Endothelial cell of umbilical vein (primary cell): ENCODE measurements around the gene PTPRF. TPM values are rescaled to one million over a fixed set of nuclear protein-coding genes. Genes with fewer than 3 reads are reported as not detected.

Experiments used
- BruUV-seq: library from RNA; stranded (reverse); fragments of 400-500 nt; replicated peaks from 2 replicates; lab custom pipeline; 2021; lab: Mats Ljungman, UMichigan
- CTCF ChIA-PET: fragments of 300-600, 350-600 bp; sonication (Branson Sonifier 250); formaldehyde crosslinking; loops from one replicate; lab custom pipeline; 2021; ENCODE audit warnings: antibody characterized with exemption, inconsistent platforms; lab: Charles Lee
- POLR2A ChIA-PET: fragments of 300-600, 350-600 bp; sonication (Branson Sonifier 250); formaldehyde crosslinking; loops from one replicate; lab custom pipeline; 2021; ENCODE audit warnings: antibody characterized with exemption, inconsistent platforms; lab: Charles Lee
- DNase-seq: peaks from one replicate; pipeline ENCODE4 v3.0.0-alpha.2; 2011; ENCODE audit warnings: low read depth, low spot score
- FAIRE-seq: peaks from 2 replicates; lab custom pipeline; 2011; peaks lifted over from hg19 to GRCh38; lab: Jason Lieb, UNC
- H2AFZ ChIP-seq: 2 replicates; pipeline ENCODE4 v1.6.0; 2012; ENCODE audit warnings: low read depth, low read length, control low read depth, inconsistent platforms
- H3K27ac ChIP-seq: 2 replicates; pipeline ENCODE4 v1.5.1; 2011; ENCODE audit warnings: low read depth, mild to moderate bottlenecking, control low read depth, low read length, moderate library complexity; ENCODE audit not compliant: insufficient read depth
- H3K27me3 ChIP-seq, 2 experiments: 2 replicates each; pipeline versions ENCODE4 v1.6.0 to v1.6.1; 2011; ENCODE audit warnings: low read length in 2 of 2, mixed read lengths in 1 of 2; ENCODE audit not compliant: control insufficient read depth in 2 of 2, insufficient read depth in 2 of 2
- H3K36me3 ChIP-seq, 2 experiments: 2 replicates in 1 of 2; 3 replicates in 1 of 2; pipeline ENCODE4 v1.5.1; 2011; ENCODE audit warnings: low read length in 2 of 2, mild to moderate bottlenecking in 1 of 2, moderate library complexity in 1 of 2; ENCODE audit not compliant: control insufficient read depth in 2 of 2, insufficient read depth in 2 of 2; ENCODE audit errors: extremely low read depth in 1 of 2
- H3K4me1 ChIP-seq: 3 replicates; pipeline ENCODE4 v1.5.1; 2011; ENCODE audit warnings: mild to moderate bottlenecking, low read length; ENCODE audit not compliant: control insufficient read depth, insufficient read depth; ENCODE audit errors: extremely low read depth
- H3K4me2 ChIP-seq: 2 replicates; pipeline ENCODE4 v1.6.1; 2011; ENCODE audit warnings: low read length, control low read depth, mixed read lengths; ENCODE audit not compliant: insufficient read depth
- H3K4me3 ChIP-seq, 3 experiments: fragments of 200-600 bp in 1 of 3; sonication (generic), shearing (Covaris generic) in 1 of 3; replicated peaks in 1 of 3; 2 replicates each; pipeline ENCODE4 v1.5.1; 2011 to 2016; ENCODE audit warnings: control low read depth in 3 of 3, low read length in 3 of 3, mild to moderate bottlenecking in 2 of 3, inconsistent platforms in 1 of 3, low read depth in 1 of 3, moderate library complexity in 1 of 3; ENCODE audit not compliant: insufficient read depth in 1 of 3
- H3K79me2 ChIP-seq: 2 replicates; pipeline ENCODE4 v1.6.0; 2012; ENCODE audit warnings: low read length, inconsistent platforms; ENCODE audit not compliant: control insufficient read depth, insufficient read depth
- H3K9ac ChIP-seq: replicated peaks from 2 replicates; pipeline ENCODE3; 2011; ENCODE audit warnings: low read length, control low read depth; ENCODE audit not compliant: insufficient read depth; ENCODE audit errors: extremely low read depth
- H3K9me1 ChIP-seq: replicated peaks from 3 replicates; pipeline ENCODE4 v1.6.0; 2011; ENCODE audit warnings: mild to moderate bottlenecking, low read length; ENCODE audit not compliant: control insufficient read depth, insufficient read depth; ENCODE audit errors: extremely low read depth
- H3K9me3 ChIP-seq: replicated peaks from 2 replicates; pipeline ENCODE4 v1.5.1; 2012; ENCODE audit warnings: low read length, inconsistent platforms; ENCODE audit not compliant: control insufficient read depth, insufficient read depth
- H4K20me1 ChIP-seq: replicated peaks from 2 replicates; pipeline ENCODE3; 2011; ENCODE audit warnings: mild to moderate bottlenecking, low read length; ENCODE audit not compliant: control insufficient read depth, insufficient read depth; ENCODE audit errors: extremely low read depth
- EZH2 ChIP-seq: IDR thresholded peaks from 2 replicates; pipeline ENCODE4 v1.6.1; 2012; ENCODE audit warnings: borderline replicate concordance, low read depth, mild to moderate bottlenecking, moderate library complexity, low read length, inconsistent platforms; ENCODE audit not compliant: severe bottlenecking
- FOS ChIP-seq: IDR thresholded peaks from 2 replicates; pipeline ENCODE4 v1.6.1; 2011; ENCODE audit warnings: mild to moderate bottlenecking, low read length, moderate library complexity, borderline replicate concordance; ENCODE audit not compliant: insufficient read depth
- GATA2 ChIP-seq: IDR thresholded peaks from 2 replicates; pipeline ENCODE4 v1.7.0; 2011; ENCODE audit warnings: low read depth, mild to moderate bottlenecking, moderate library complexity, mixed read lengths, low read length; ENCODE audit not compliant: insufficient read length, insufficient read depth
- JUN ChIP-seq: IDR thresholded peaks from 2 replicates; pipeline ENCODE4 v1.6.1; 2011; ENCODE audit warnings: borderline replicate concordance, low read depth; ENCODE audit not compliant: insufficient read length, insufficient read depth
- MYC ChIP-seq: IDR thresholded peaks from one replicate; pipeline ENCODE4 v1.6.1; 2011; ENCODE audit warnings: mild to moderate bottlenecking, low read depth, low read length
- POLR2A ChIP-seq: IDR thresholded peaks from 2 replicates; pipeline ENCODE4 v1.6.1; 2012; ENCODE audit warnings: low read depth, mild to moderate bottlenecking, control low read depth, low read length
- POLR2AphosphoS5 ChIP-seq: IDR thresholded peaks from 2 replicates; pipeline ENCODE4 v1.6.1; 2012; ENCODE audit warnings: low read depth, mild to moderate bottlenecking, control low read depth, low read length, moderate library complexity; ENCODE audit not compliant: insufficient read depth
- dilution Hi-C: fragments of 300-500 bp; cut with MboI; formaldehyde crosslinking; loops from one replicate; pipeline ENCODE4 v1.15.0; 2019; ENCODE audit warnings: low sequenced_read_pairs; ENCODE audit not compliant: extremely low pct_ligation_motif_present
- intact Hi-C: fragments of 100-400 bp; cut with micrococcal nuclease; formaldehyde crosslinking; loops from one replicate; pipeline ENCODE4 v1.10.0; 2022
- polyA plus RNA-seq, 4 experiments: library from polyadenylated mRNA; depleted of rRNA in 3 of 4; stranded (reverse) in 3 of 4; unstranded in 1 of 4; fragments of >200 nt; gene quantifications; 2 replicates each; pipeline versions ENCODE4 v1.2.1 to v1.2.3, GENCODE V29; 2011 to 2012; ENCODE audit warnings: missing spikeins in 1 of 4
- total RNA-seq: library from RNA; stranded (reverse); gene quantifications from 2 replicates; pipeline ENCODE4 v1.2.3, GENCODE V29; 2021
- TF ChIP-seq, protein P1 (sequence below), 2 donors: IDR thresholded peaks; 1 replicate in 1 of 2; 2 replicates in 1 of 2; pipeline ENCODE4 v1.5.1; 2011; ENCODE audit warnings: low read length in 2 of 2, mild to moderate bottlenecking in 2 of 2, moderate library complexity in 2 of 2, control low read depth in 1 of 2, inconsistent platforms in 1 of 2, low read depth in 1 of 2; ENCODE audit not compliant: insufficient read depth in 1 of 2; ENCODE audit errors: extremely low read depth in 1 of 2
- TF ChIP-seq, protein P2 (sequence below): IDR thresholded peaks from 2 replicates; pipeline ENCODE4 v1.6.1; 2011; ENCODE audit not compliant: insufficient read depth, insufficient read length

Gene PTPRF
- total and polyA plus RNA-seq, 2 donors (not counting 3 experiments of a cell fraction or from before 2014, with no cell fraction given): 217 to 338 TPM

DNA sequence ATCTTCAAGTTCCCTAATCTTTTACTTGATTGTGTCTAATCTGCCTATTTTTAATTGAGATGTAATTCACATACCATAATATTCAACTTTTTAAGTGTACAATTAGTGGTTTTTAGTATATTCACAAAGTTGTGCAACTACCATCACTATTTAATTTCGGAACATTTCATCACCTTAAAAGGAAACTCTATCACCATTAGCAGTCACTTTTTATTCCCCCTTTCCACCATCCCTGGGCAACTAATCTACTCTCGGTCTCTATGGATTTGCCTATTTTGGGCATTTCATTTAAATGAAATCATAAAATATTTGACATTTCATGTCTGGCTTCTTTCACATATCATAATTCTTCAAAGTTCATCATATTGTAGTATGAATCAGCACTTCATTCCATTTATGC lies 46.3 kb upstream of the PTPRF start:
- Histone ChIP-seq H3K4me1 (no peaks in the 10 kb centered on the region), H3K79me2 (no peaks in the 10 kb centered on the region), H3K4me3 (no peak overlapping the region), H3K9ac (no peak overlapping the region), H3K9me3 (peaks cover 2% of the 10 kb centered on the region), H3K9me1 (no peaks in the 10 kb centered on the region), H3K27me3 (no peaks in the 10 kb centered on the region), H3K4me2 (no peak overlapping the region), H2AFZ (no peak overlapping the region), H3K36me3 (no peaks in the 10 kb centered on the region), H3K27ac (no peak overlapping the region), H4K20me1 (no peaks in the 10 kb centered on the region)
- DNase-seq (no peak), FAIRE-seq (no peak)
- ChIA-PET POLR2A (no interaction called here), CTCF (no interaction called here)
- BruUV-seq: no TSS peak
- dilution Hi-C loops (no loop called here), intact Hi-C loops (no loop called here)
- TF ChIP-seq JUN (no peak), EZH2 (no peak), FOS (no peak), POLR2A (no peak), POLR2AphosphoS5 (no peak), GATA2 (no peak), MYC (no peak)
- TF ChIP-seq, protein P1, sequence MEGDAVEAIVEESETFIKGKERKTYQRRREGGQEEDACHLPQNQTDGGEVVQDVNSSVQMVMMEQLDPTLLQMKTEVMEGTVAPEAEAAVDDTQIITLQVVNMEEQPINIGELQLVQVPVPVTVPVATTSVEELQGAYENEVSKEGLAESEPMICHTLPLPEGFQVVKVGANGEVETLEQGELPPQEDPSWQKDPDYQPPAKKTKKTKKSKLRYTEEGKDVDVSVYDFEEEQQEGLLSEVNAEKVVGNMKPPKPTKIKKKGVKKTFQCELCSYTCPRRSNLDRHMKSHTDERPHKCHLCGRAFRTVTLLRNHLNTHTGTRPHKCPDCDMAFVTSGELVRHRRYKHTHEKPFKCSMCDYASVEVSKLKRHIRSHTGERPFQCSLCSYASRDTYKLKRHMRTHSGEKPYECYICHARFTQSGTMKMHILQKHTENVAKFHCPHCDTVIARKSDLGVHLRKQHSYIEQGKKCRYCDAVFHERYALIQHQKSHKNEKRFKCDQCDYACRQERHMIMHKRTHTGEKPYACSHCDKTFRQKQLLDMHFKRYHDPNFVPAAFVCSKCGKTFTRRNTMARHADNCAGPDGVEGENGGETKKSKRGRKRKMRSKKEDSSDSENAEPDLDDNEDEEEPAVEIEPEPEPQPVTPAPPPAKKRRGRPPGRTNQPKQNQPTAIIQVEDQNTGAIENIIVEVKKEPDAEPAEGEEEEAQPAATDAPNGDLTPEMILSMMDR (IDR thresholded peaks at IDR 0.05; ENCODE audit: extremely low read depth in 1 of 2, insufficient read depth in 1 of 2, low read depth in 1 of 2, low read length in 2 of 2): no peak
- TF ChIP-seq, protein P2, sequence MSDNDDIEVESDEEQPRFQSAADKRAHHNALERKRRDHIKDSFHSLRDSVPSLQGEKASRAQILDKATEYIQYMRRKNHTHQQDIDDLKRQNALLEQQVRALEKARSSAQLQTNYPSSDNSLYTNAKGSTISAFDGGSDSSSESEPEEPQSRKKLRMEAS: no peak
